Transverse colon (tissue), 4 donors: ENCODE data around the gene NLRC3. TPM values are rescaled to one million over a fixed set of nuclear protein-coding genes. Genes with fewer than 3 reads are reported as not detected.

ENCODE experiments used
- DNase-seq: peaks from one replicate; pipeline ENCODE4 v3.0.0-alpha.2; 2019
- H3K27ac ChIP-seq, 4 donors: fragments of 200-600 bp; sonication (generic); 2 replicates each; pipeline ENCODE4 v1.5.1; 2016 to 2018; ENCODE audit warnings: inconsistent platforms in 4 of 4
- H3K27me3 ChIP-seq: fragments of 200-600 bp; sonication (generic); 2 replicates; pipeline ENCODE4 v1.5.1; 2017; ENCODE audit warnings: inconsistent platforms
- H3K36me3 ChIP-seq, 4 donors: fragments of 200-600 bp; sonication (generic); 2 replicates each; pipeline ENCODE4 v1.5.1; 2017 to 2019; ENCODE audit warnings: inconsistent platforms in 4 of 4
- H3K4me1 ChIP-seq, 4 donors: fragments of 200-600 bp; sonication (generic); 2 replicates each; pipeline ENCODE4 v1.5.1; 2017 to 2020; ENCODE audit warnings: inconsistent platforms in 4 of 4
- H3K4me3 ChIP-seq, 4 donors: fragments of 200-600 bp; sonication (generic); 1 replicate in 1 of 4; 2 replicates in 3 of 4; pipeline versions ENCODE4 v1.5.1 to v1.6.1; 2017 to 2019; ENCODE audit warnings: inconsistent platforms in 4 of 4
- H3K9me3 ChIP-seq, 2 donors: fragments of 200-600 bp; sonication (generic); 2 replicates each; pipeline ENCODE4 v1.5.1; 2017 to 2019; ENCODE audit warnings: inconsistent platforms in 2 of 2
- CTCF ChIP-seq, 5 experiments: fragments of 200-600 bp in 3 of 5; fragments of 450-650 bp in 2 of 5; sonication (generic) in 3 of 5; IDR thresholded peaks; 1 replicate in 2 of 5; 2 replicates in 3 of 5; pipeline ENCODE4 v1.5.1; 2016 to 2017; ENCODE audit warnings: antibody characterized with exemption in 5 of 5, inconsistent platforms in 3 of 5, mild to moderate bottlenecking in 2 of 5, moderate library complexity in 1 of 5
- EP300 ChIP-seq: sonication (generic); formaldehyde crosslinking; IDR thresholded peaks from one replicate; pipeline ENCODE4 v1.6.1; 2017; ENCODE audit warnings: antibody characterized with exemption, low read depth
- POLR2A ChIP-seq: fragments of 450-650 bp; IDR thresholded peaks from one replicate; pipeline ENCODE4 v1.6.1; 2016; ENCODE audit warnings: antibody characterized with exemption, mild to moderate bottlenecking, moderate library complexity
- POLR2AphosphoS5 ChIP-seq, 3 donors: sonication (generic); formaldehyde crosslinking; IDR thresholded peaks; one replicate each; pipeline ENCODE4 v1.6.1; 2016; ENCODE audit warnings: antibody characterized with exemption in 3 of 3
- WGBS, 2 donors: methylation state at CpG; one replicate each; pipeline ENCODE4 v1.1.5; 2018; ENCODE audit warnings: low coverage in 1 of 2; 5-methylcytosine and 5-hydroxymethylcytosine counted together
- in situ Hi-C, 4 donors: fragments of 200-750 bp; cut with MboI; loops; one replicate each; pipeline versions ENCODE4 v1.15.0 to v1.15.1; 2017; ENCODE audit warnings: low sequenced_read_pairs in 3 of 4, low pct_ligation_motif_present in 1 of 4, low pct_unique_long_range_greater_than_20kb in 1 of 4
- intact Hi-C: fragments of 100-400 bp; cut with DNase I; formaldehyde crosslinking; loops from one replicate; pipeline ENCODE4 v1.15.1; 2023; ENCODE audit warnings: low total_unique reads
- total RNA-seq, 4 donors: library from RNA; depleted of rRNA; stranded (reverse); fragments of >200 nt; gene quantifications; one replicate each; pipeline ENCODE4 v1.1.0, GENCODE V29; 2016

The NLRC3 gene
- total RNA-seq, 4 donors from 2014 or later = 2.3 to 12.3 (median 5.1) TPM

- Histone ChIP-seq H3K27ac (peak overlapping the region; percentile 55 to 80 (median 73)), H3K36me3 (peaks cover 0 to 18% (median 6%) of the 10 kb centered on the region in 4 donors), H3K4me3 (peak overlapping the region in 1 of 4 donors; percentile 3), H3K9me3 (no peaks in the 10 kb centered on the region), H3K4me1 (no peaks in the 10 kb centered on the region), H3K27me3 (no peaks in the 10 kb centered on the region)
- WGBS, 2 donors = 65 to 77% methylated on average over 8 of the region's 8 CpGs
- intact Hi-C loops (no loop called here), in situ Hi-C loops (no loop called here)
- DNase-seq = no peak
- TF ChIP-seq POLR2AphosphoS5 (IDR thresholded peaks at IDR 0.05) (no peak), POLR2A (no peak), CTCF (IDR thresholded peaks at IDR 0.05) (no peak), EP300 (no peak)
Measured at GRCh38 chr16:3520841-3521240, 56.4 kb downstream of the NLRC3 start.

GRCh38 chr16:3520413-3520812 lies 56.8 kb downstream of the NLRC3 start:
- no peak for TF ChIP-seq POLR2A
- no peak for TF ChIP-seq EP300
- peak; percentile 57 to 88 (median 83) for TF ChIP-seq POLR2AphosphoS5 (IDR thresholded peaks at IDR 0.05)
- no peak for TF ChIP-seq CTCF (IDR thresholded peaks at IDR 0.05)
- no peak for DNase-seq
- WGBS, 2 donors = 69 to 73% methylated on average over 2 to 4 of the region's 4 CpGs
- in situ Hi-C loops = no loop called here
- H3K4me3 ChIP-seq = no peak overlapping the region
- H3K4me1 ChIP-seq = no peaks in the 10 kb centered on the region
- H3K36me3 ChIP-seq = peaks cover 0 to 19% (median 6%) of the 10 kb centered on the region in 4 donors
- peak overlapping the region; percentile 55 to 80 (median 73) for H3K27ac ChIP-seq
- no peaks in the 10 kb centered on the region for H3K9me3 ChIP-seq
- intact Hi-C loops = no loop called here
- H3K27me3 ChIP-seq = no peaks in the 10 kb centered on the region

- H3K27ac ChIP-seq = peak overlapping the region; percentile 24 to 80 (median 73)
Measured at GRCh38 chr16:3519581-3519980, 57.6 kb downstream of the NLRC3 start.

GRCh38 chr16:3518986-3519348 lies 58.2 kb downstream of the NLRC3 start:
- Histone ChIP-seq H3K4me3 (no peak overlapping the region), H3K36me3 (peaks cover 0 to 19% (median 5%) of the 10 kb centered on the region in 4 donors), H3K4me1 (no peaks in the 10 kb centered on the region), H3K27me3 (no peaks in the 10 kb centered on the region), H3K9me3 (no peaks in the 10 kb centered on the region), H3K27ac (no peak overlapping the region)
- intact Hi-C loops = no loop called here
- in situ Hi-C loops = no loop called here
- TF ChIP-seq POLR2AphosphoS5 (IDR thresholded peaks at IDR 0.05) (no peak), CTCF (IDR thresholded peaks at IDR 0.05) (no peak), EP300 (no peak), POLR2A (no peak)
- no peak for DNase-seq
- 93% methylated on average over 8 of the region's 8 CpGs; no CpG with 5 or more reads in 1 of the 2 donors for WGBS, 2 donors

More at GRCh38 chr16:3519581-3519980, 57.6 kb downstream of the NLRC3 start:
- Histone ChIP-seq H3K27me3 (no peaks in the 10 kb centered on the region), H3K4me3 (no peak overlapping the region), H3K36me3 (peaks cover 0 to 19% (median 6%) of the 10 kb centered on the region in 4 donors), H3K4me1 (no peaks in the 10 kb centered on the region), H3K9me3 (no peaks in the 10 kb centered on the region)
- TF ChIP-seq POLR2AphosphoS5 (IDR thresholded peaks at IDR 0.05) = no peak
- TF ChIP-seq EP300 = no peak
- TF ChIP-seq CTCF (IDR thresholded peaks at IDR 0.05) = no peak
- TF ChIP-seq POLR2A = no peak
- no peak for DNase-seq
- WGBS, 2 donors = 84 to 100% methylated on average over 1 to 2 of the region's 2 CpGs
- in situ Hi-C loops = no loop called here
- intact Hi-C loops = no loop called here
